HCT116 (cell line): ENCODE measurements around the gene CEACAM19.

Source experiments
- CEBPB ChIP-seq: IDR thresholded peaks from 2 replicates; pipeline ENCODE4 v1.6.1; 2012; ENCODE audit warnings: low read depth
- EGR1 ChIP-seq: IDR thresholded peaks from 2 replicates; pipeline ENCODE4 v1.6.1; 2012; ENCODE audit warnings: low read depth
- EZH2 ChIP-seq: fragments of 200-600 bp; sonication (generic); IDR thresholded peaks from 2 replicates; pipeline ENCODE4 v1.6.1; 2017; ENCODE audit warnings: antibody characterized with exemption, mixed run types
- EZH2phosphoT487 ChIP-seq: fragments of 200-600 bp; IDR thresholded peaks from 2 replicates; pipeline ENCODE4 v1.6.1; 2018; ENCODE audit warnings: antibody characterized with exemption, borderline replicate concordance
- POLR2A ChIP-seq: IDR thresholded peaks from 2 replicates; pipeline ENCODE4 v1.7.0; 2011; ENCODE audit warnings: borderline replicate concordance; ENCODE audit not compliant: insufficient read depth, insufficient read length; ENCODE audit errors: extremely low read depth
- POLR2AphosphoS5 ChIP-seq: IDR thresholded peaks from 2 replicates; pipeline ENCODE4 v1.6.1; 2011; ENCODE audit warnings: mild to moderate bottlenecking, low read depth, low read length, moderate library complexity
- TF ChIP-seq, protein P1 (sequence below), 3 experiments: fragments of 200-600 bp in 1 of 3; sonication (generic) in 1 of 3; IDR thresholded peaks in 2 of 3; conservative IDR thresholded peaks in 1 of 3; 2 replicates each; pipeline ENCODE4 v1.5.1; 2012 to 2017; ENCODE audit warnings: low read depth in 2 of 3, low read length in 2 of 3, antibody characterized with exemption in 1 of 3, borderline replicate concordance in 1 of 3, control low read depth in 1 of 3, mild to moderate bottlenecking in 1 of 3, mixed read lengths in 1 of 3, mixed run types in 1 of 3, moderate library complexity in 1 of 3; ENCODE audit not compliant: insufficient read depth in 1 of 3
- TF ChIP-seq, protein P2 (sequence below): IDR thresholded peaks from 2 replicates; pipeline ENCODE4 v1.6.1; 2012; ENCODE audit warnings: low read depth
- TF ChIP-seq, protein P3 (sequence below): IDR thresholded peaks from 2 replicates; pipeline ENCODE4 v1.6.1; 2012

DNA sequence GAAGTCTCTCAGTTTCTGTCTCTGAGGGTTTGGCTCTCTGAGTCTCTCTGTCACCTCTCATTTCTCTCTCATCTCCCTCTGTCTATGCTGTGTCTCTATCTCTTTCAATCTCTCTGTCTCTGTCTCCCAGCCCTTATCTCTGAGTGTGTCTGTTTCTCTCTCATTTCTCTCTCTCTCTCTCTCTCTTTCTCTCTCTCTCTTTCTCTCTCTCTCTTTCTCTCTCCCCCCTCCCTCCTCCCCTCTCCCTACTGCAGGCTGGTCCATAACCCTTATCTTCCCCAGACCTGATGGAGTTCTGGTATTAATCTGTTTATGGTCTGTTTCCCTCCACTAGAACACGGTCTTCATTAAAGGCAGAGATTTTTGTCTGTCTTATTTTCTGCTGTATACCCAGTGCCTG, 28.9 kb upstream of the CEACAM19 start:
- TF ChIP-seq POLR2AphosphoS5 (no peak), POLR2A (no peak), EZH2phosphoT487 (no peak), EZH2 (no peak), EGR1 (no peak), CEBPB (no peak)
- TF ChIP-seq, protein P1, sequence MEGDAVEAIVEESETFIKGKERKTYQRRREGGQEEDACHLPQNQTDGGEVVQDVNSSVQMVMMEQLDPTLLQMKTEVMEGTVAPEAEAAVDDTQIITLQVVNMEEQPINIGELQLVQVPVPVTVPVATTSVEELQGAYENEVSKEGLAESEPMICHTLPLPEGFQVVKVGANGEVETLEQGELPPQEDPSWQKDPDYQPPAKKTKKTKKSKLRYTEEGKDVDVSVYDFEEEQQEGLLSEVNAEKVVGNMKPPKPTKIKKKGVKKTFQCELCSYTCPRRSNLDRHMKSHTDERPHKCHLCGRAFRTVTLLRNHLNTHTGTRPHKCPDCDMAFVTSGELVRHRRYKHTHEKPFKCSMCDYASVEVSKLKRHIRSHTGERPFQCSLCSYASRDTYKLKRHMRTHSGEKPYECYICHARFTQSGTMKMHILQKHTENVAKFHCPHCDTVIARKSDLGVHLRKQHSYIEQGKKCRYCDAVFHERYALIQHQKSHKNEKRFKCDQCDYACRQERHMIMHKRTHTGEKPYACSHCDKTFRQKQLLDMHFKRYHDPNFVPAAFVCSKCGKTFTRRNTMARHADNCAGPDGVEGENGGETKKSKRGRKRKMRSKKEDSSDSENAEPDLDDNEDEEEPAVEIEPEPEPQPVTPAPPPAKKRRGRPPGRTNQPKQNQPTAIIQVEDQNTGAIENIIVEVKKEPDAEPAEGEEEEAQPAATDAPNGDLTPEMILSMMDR (IDR thresholded peaks at IDR 0.05 in 2 of 3, conservative IDR thresholded peaks at IDR 0.05 in 1 of 3; ENCODE audit: borderline replicate concordance in 1 of 3, insufficient read depth in 1 of 3, low read depth in 2 of 3, low read length in 2 of 3), result no peak
- TF ChIP-seq, protein P2, sequence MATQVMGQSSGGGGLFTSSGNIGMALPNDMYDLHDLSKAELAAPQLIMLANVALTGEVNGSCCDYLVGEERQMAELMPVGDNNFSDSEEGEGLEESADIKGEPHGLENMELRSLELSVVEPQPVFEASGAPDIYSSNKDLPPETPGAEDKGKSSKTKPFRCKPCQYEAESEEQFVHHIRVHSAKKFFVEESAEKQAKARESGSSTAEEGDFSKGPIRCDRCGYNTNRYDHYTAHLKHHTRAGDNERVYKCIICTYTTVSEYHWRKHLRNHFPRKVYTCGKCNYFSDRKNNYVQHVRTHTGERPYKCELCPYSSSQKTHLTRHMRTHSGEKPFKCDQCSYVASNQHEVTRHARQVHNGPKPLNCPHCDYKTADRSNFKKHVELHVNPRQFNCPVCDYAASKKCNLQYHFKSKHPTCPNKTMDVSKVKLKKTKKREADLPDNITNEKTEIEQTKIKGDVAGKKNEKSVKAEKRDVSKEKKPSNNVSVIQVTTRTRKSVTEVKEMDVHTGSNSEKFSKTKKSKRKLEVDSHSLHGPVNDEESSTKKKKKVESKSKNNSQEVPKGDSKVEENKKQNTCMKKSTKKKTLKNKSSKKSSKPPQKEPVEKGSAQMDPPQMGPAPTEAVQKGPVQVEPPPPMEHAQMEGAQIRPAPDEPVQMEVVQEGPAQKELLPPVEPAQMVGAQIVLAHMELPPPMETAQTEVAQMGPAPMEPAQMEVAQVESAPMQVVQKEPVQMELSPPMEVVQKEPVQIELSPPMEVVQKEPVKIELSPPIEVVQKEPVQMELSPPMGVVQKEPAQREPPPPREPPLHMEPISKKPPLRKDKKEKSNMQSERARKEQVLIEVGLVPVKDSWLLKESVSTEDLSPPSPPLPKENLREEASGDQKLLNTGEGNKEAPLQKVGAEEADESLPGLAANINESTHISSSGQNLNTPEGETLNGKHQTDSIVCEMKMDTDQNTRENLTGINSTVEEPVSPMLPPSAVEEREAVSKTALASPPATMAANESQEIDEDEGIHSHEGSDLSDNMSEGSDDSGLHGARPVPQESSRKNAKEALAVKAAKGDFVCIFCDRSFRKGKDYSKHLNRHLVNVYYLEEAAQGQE, result no peak
- TF ChIP-seq, protein P3, sequence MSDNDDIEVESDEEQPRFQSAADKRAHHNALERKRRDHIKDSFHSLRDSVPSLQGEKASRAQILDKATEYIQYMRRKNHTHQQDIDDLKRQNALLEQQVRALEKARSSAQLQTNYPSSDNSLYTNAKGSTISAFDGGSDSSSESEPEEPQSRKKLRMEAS, result no peak
